ENCODE measurements around the gene ZBTB5.
"Not testable (repeated sequence)": the region's sequence is repeated elsewhere in the genome, so short reads cannot be mapped to it uniquely, and the experiment has no call there.

ZBTB5 gene

GRCh38 chr9:37399336-37399735, 65.9 kb downstream of the ZBTB5 start:
- no peak for DNase-seq

DNA sequence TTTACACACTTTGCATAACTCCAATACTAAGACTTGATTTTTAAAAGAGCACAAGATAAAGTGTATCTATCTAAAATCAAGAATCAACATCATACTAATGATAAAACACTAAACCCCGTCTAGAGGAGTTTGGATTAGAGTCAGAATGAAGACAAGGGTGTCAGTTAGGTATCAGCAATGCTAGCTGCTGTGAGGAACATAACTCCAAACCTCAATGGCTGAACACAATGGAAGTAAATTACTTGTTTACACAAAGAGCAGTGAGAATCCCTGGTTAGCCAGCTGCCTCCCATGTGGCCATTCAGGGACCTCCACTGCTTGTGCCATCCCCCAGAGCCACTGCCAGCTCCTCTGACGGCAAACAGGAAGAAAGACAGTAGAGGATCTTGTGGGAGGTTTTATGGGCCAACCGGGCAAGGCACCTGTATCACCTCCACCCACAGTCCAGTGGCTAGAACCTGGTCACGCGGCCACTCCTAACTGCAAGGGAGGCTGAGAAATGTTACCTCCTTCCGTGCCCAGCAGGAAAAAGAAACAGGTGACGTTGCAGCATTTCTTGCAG, 66.7 kb downstream of the ZBTB5 start:
- no peak for DNase-seq

- not testable (repeated sequence) for DNase-seq
These were observed 67.3 kb downstream of the ZBTB5 start for GRCh38 chr9:37397948-37398347.

DNA sequence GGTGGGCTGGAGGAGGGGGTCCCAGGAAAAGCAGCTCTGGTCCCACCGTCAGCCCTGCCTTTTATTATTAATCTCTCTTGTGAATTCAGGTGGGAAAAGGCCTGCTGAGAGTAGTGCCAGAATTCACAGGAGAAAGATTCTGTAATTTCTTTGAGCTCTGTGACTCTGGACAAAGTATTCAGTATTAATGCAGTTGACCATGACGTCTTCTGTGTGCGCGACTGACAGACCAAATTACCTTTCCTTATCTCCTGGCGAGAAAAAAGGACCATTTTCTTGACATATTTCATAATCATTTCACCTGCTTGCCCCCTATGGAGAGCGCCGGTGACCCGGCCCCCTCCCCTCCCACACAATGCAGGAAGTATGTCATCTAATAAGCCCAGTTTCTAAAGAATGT, 69.6 kb downstream of the ZBTB5 start:
- no peak for DNase-seq

DNA sequence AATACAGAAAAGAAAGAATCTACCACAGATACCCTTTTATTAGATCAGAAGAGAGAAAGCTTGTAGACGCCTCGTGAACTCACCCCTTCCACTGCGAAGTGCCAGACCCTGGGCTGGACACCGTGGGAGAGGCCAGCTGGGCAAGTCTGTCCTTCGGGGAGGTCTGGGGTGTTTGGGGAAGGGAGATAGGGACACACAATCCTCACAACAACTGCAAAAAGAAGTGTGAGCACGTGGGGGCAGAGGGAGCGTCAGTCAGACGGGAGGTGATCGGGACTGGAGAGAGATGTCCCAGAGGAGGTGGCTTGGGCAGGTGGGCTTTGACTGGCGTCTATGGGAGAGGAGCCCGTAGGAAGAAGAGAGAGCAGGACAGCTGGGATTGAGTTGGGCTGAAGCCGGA, 70.0 kb downstream of the ZBTB5 start:
- DNase-seq: no peak

DNA sequence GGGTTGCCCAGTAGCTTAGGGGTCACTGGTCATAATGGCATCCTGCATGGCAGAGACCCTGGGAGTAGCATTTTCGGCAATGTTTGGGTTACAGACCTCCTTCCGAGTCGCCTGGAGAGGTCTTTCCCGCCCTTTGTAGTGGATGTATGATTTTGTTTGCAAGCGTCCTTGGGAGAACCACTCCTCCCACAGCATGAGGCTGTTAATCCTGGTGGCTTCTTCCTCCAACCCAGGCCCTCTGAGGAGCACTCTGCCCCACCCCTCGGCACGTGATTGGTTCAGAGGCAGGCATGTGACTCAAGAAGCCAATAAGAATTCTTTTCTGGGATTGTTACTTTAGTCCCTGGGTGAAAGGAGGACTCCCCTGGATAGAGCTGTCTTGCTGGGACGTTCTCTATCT, 73.0 kb downstream of the ZBTB5 start:
- DNase-seq: no peak

DNA sequence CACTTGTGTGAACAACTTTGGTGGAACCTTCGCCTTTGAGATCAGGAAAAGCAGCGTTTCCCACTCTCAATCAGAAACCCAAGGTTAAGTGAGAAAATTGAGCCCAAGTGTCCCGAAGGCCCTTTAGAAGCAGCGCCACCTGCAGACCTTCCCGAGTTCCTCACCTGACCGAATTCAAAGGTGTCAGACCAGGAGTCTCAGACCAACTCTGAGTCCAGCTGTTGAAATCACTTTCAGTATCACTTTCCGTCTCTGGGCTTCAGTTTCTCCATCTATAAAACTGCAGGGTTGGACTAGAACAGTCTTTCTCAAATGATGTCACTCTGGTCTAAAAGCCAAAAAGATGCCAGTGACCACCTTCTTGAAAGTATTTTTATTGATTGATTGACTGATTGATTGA, 74.5 kb downstream of the ZBTB5 start:
- DNase-seq: no peak
